SKM-1 (cell line): ENCODE measurements around the gene TCEAL8.

Experiments
- DNase-seq: peaks from one replicate; lab custom pipeline; 2025; ENCODE audit not compliant: unreplicated experiment; lab: John Stamatoyannopoulos, UW

The TCEAL8 gene

DNA sequence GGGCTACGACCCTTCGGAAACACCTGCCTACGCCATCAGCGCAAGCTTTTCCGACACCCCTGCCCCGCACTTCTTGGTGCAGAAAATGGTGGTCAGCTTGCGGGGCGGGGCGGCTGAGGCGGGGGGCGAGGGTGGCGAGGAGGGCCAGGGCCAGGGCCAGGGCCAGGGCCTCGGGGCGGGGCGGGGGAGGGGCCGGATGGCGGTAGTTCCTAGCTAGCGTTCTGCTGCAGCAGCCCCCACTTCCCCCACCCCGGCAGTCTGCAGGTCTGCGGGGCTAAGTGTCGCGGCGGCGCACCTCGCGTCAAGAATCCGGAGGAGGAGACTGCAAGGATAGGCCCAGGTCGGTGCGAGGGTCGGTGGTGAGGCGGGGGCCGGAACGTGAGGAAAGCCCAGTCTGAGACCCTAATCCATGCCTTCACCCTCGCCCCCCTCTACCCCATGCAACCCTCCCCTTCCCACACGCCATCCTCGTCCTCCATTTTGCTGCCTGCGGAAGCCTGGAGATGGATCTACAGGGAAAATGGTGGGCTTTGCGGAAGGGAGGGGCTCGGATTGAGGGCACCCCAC lies 39.4 kb downstream of the TCEAL8 start:
- no peak for DNase-seq

DNA sequence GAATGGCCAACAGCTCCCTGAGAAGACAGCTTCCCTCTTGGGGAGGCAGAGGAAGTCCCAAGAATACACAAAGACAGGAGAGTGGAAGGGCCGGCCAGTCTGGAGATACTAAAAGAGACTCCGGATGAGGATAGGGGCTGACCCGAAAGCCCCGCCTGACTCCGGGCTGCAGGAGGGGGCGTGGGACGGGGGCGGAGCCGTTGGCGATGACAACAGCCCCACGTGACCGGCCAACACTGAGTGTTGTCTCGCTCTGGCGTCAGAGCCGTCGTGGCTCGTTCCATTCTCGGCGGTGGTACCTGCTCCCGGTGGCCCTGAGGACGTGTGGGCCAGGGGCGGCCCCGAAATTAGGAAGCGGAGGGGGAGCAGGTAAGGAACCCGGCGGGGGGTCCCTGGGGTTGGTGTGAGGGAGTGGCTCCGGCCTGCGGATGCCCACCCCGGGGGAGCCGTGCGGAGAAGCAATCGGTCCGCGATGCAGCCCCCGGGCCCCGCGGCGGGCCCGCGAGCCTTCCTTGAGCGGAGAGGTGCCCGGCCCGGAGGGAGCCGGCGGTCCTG lies 40.0 kb downstream of the TCEAL8 start, which contains the start of gene BEX4:
TSS of gene BEX4 (plus strand) at position 239 of the 555 bp plus-strand sequence. CDS start 1,046 bp downstream, outside the sequence.
- no peak for DNase-seq

DNA sequence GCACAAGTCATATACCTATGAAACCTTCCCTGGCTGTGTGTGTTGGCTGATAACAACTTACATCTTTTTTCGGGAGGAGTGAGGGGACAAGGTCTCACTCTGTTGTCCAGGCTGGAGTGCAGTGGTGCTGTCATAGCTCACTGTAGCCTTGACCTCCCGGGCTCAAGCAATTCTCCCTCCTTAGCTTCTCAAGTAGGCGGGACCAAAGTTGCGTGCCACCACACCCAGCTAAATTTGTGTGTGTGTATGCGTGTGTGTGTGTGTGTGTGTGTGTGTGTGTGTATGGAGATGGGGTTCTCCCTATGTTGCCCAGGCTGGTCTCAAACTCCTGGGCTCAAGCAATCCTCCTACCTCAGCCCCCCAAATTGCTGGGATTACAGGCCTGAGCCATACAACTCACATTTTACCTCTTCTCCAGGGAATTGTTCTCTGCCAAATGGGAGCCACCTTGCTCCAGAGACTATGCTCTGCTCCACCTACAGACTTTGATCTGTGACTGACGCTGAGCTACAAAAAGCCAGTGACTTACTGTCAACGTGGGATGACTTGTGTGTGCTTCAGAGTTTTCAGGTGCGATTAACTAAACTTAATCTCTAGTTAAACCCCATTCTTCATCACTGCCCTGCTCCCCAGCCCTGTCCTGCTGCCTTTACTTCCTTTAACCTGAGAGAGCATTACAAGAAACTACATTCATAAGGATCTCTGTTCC lies 42.1 kb downstream of the TCEAL8 start:
- no peak for DNase-seq

DNA sequence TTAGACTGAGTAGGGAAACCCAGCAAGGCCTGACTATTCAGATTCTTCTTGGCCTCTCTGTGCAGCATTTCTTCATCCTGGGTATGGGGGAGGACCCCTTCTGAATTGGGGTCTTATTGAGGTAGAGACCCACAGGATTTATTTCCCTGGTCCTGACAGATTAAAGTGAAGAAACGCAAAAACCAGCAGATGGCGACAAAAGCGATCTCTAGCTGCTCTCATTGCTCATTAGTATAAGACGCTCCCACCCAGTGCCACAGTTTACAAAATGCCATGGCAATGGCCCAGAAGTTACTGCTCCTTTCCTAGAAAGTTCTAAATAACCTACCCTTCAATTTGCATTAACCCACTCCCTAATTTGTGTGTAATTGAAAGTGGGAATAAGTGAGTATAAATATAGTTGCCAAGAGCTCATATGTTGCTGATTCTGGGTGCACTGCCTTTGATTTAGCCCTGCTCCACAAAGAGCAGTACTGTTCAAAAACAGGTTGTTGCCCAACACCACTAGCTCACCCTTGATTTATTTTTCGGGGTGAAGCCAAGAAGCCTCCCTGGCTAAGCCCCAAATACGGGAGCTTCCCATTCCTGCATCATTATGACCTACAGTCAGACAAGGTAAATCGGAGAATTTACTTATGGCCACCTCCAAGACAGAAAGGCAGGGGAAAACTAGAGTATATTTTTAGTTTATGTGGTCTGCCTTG lies 43.8 kb downstream of the TCEAL8 start:
- DNase-seq: no peak

DNA sequence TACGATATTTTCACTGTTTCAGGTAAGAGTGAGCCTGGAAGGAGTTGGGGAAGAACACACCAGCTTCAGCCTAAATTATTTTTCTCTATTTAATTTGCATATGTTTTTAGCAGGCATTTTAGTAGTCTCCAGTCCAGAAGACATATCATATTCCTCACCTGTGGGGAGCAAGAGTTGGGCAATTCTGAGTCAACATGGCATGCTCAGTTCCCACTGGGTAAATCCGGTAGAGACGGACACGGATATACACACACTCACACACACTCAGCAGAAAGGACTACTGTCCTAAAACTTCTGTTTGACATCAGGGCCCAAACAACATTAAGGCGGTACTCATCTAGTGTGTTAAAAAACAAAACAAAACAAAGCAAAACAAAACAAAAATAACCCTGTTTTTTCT lies 44.9 kb downstream of the TCEAL8 start:
- no peak for DNase-seq
